Neutrophil (primary cell): Measurements from ENCODE around the gene ARHGAP25.
A peak's percentile ranks its signal among the peaks of the same experiment; 100 is the strongest.

Experiments used
- H3K27ac ChIP-seq: fragments of 200-600 bp; sonication (generic); 2 replicates; pipeline ENCODE4 v1.5.1; 2016; ENCODE audit warnings: mild to moderate bottlenecking, moderate library complexity
- H3K27me3 ChIP-seq: fragments of 200-600 bp; sonication (generic); 2 replicates; pipeline ENCODE4 v1.6.0; 2016; ENCODE audit warnings: mild to moderate bottlenecking
- H3K36me3 ChIP-seq: fragments of 200-600 bp; sonication (generic); 2 replicates; pipeline ENCODE4 v1.5.1; 2017
- H3K4me1 ChIP-seq, 2 experiments: fragments of 200-600 bp in 1 of 2; sonication (generic) in 1 of 2; 1 replicate in 1 of 2; 2 replicates in 1 of 2; pipeline versions ENCODE4 v1.5.1 to v1.6.1; 2013 to 2016; ENCODE audit warnings: low read depth in 1 of 2, low read length in 1 of 2, mild to moderate bottlenecking in 1 of 2, moderate library complexity in 1 of 2; ENCODE audit not compliant: control insufficient read depth in 1 of 2, insufficient read depth in 1 of 2
- H3K4me3 ChIP-seq, 2 experiments: fragments of 200-600 bp in 1 of 2; sonication (generic) in 1 of 2; 1 replicate in 1 of 2; 2 replicates in 1 of 2; pipeline ENCODE4 v1.5.1; 2013 to 2016; ENCODE audit warnings: low read depth in 1 of 2, low read length in 1 of 2, mild to moderate bottlenecking in 1 of 2, moderate library complexity in 1 of 2
- H3K9me3 ChIP-seq: fragments of 200-600 bp; sonication (generic); 2 replicates; pipeline ENCODE4 v1.5.1; 2016
- TF ChIP-seq, protein P1 (sequence below): fragments of 200-600 bp; sonication (generic); IDR thresholded peaks from 2 replicates; pipeline ENCODE4 v1.5.1; 2016; ENCODE audit warnings: antibody characterized with exemption

The ARHGAP25 gene

DNA sequence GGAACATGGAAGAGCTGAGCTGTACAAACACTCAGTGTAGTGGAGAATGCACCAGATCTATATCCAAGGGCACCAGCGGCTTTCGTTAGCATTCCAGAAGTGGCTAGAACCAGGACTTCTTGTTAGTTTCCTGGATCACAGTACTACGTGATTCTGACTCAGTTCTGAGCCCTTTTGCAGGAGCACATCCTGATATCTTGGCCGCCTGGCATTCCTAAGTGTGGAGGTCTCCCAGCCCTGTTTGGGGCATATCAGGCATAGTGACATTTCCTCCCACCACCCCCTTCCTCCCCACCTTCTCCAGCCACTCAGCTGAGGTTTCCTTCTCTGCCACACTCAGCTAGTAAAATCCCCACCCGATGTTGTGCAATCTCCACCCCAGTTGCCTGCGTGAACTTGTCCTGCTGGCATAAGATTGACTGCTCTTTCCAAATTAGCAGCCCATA is 73.2 kb downstream of the ARHGAP25 start:
- TF ChIP-seq, protein P1, sequence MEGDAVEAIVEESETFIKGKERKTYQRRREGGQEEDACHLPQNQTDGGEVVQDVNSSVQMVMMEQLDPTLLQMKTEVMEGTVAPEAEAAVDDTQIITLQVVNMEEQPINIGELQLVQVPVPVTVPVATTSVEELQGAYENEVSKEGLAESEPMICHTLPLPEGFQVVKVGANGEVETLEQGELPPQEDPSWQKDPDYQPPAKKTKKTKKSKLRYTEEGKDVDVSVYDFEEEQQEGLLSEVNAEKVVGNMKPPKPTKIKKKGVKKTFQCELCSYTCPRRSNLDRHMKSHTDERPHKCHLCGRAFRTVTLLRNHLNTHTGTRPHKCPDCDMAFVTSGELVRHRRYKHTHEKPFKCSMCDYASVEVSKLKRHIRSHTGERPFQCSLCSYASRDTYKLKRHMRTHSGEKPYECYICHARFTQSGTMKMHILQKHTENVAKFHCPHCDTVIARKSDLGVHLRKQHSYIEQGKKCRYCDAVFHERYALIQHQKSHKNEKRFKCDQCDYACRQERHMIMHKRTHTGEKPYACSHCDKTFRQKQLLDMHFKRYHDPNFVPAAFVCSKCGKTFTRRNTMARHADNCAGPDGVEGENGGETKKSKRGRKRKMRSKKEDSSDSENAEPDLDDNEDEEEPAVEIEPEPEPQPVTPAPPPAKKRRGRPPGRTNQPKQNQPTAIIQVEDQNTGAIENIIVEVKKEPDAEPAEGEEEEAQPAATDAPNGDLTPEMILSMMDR = no peak
- Histone ChIP-seq H3K27ac (peak overlapping the region; percentile 91), H3K36me3 (peaks cover 97% of the 10 kb centered on the region)

DNA sequence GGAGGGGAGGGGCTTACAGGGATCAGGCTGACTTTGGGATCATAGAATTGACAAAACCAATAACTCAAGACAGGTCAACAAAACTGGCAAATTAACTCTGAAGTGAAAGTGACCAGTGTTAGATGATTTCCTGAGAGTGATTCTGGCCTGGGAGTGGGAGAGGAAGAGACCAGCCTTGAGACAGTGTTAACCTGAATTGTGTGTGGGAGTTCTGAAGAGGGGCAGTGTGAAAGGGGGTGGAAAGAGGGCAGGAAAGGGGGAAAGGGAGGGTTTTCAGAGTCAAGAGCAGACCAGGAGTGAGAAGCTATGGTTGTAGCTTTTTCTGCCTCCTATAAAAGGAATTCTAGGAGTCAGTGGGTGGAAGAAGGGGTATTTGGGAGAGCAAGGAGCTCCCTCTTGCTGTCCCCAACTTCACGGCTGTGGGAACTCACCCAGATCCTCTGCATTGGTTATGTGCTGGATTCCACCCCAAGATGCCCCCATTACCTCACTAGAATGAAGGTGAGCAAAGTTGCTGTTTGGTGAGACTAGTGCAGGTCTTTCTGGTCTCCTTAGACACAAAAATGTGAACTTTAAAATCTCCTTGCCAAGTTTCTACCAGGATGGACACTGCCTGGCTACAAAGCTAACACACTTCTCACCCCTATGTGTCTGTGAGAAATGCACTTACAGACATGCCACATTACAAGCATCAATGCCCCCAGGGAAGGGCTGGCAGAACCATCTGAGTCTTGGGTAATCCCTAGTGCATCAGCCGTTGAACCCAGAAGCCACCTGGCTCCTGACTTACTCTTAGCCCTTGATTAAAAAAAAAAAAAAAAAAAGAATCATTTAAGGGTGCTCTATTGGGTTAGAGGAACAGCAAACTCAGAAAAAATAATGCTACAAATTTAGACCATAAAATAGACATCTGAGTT is 75.0 kb downstream of the ARHGAP25 start:
- no peaks in the 10 kb centered on the region for H3K9me3 ChIP-seq
- no peak overlapping the region for H3K4me3 ChIP-seq
- H3K36me3 ChIP-seq = peaks cover 97% of the 10 kb centered on the region
- H3K27me3 ChIP-seq = no peaks in the 10 kb centered on the region
- TF ChIP-seq, protein P1 = no peak
- peaks cover 42 to 52% of the 10 kb centered on the region in 2 experiments for H3K4me1 ChIP-seq
- H3K27ac ChIP-seq = peak overlapping the region; percentile 91

More for the DNA sequence above, 73.2 kb downstream of the ARHGAP25 start:
- Histone ChIP-seq H3K27me3 (no peaks in the 10 kb centered on the region), H3K9me3 (no peaks in the 10 kb centered on the region), H3K4me1 (peaks cover 56 to 68% of the 10 kb centered on the region in 2 experiments), H3K4me3 (peak overlapping the region in 1 of 2 experiments; percentile 15)

DNA sequence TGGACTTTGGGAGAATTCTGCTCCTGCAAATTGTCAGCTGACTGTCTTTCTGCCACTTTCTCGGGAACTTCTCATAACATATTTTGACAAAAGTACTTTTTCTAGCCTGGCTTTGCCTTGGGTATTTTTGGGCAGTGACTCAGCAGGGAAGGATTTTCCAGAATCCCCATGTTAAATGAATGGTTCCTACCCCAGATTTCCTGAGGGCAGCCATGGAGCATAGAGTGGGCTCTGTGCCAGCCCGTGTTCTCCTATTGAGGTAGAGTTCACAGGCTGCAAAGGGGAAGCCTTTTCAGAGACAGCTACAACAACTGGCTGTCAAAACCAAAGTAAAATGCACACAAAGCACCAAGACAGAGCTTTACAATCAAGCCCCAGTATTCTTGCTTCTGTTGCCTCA is 76.8 kb downstream of the ARHGAP25 start:
- H3K36me3 ChIP-seq = peaks cover 97% of the 10 kb centered on the region
- H3K4me1 ChIP-seq = peaks cover 45 to 53% of the 10 kb centered on the region in 2 experiments

DNA sequence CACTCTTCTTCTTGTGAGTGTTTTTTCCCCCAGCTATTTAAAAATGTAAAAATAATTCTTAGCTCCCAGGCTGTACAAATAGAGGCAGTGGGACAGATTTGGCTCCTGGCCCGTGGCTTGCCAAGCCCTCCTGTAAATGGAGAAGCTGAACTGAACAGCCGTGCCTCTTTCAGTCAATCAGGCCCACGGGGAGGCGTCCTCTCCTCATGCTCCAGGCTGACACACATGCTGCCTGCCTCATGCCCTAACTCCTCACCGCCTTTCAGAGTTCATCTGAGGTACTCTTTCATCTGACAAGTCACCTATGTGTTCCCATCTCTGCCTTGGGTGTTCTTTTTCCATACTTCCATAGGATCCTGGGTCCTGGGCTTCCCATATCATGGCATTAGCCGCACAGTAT is 77.6 kb downstream of the ARHGAP25 start:
- H3K4me3 ChIP-seq = no peak overlapping the region
- H3K27me3 ChIP-seq = no peaks in the 10 kb centered on the region
- H3K27ac ChIP-seq = peak overlapping the region; percentile 70
- no peaks in the 10 kb centered on the region for H3K9me3 ChIP-seq
- H3K4me1 ChIP-seq = peaks cover 41 to 52% of the 10 kb centered on the region in 2 experiments
- TF ChIP-seq, protein P1 = no peak
- H3K36me3 ChIP-seq = peaks cover 97% of the 10 kb centered on the region

More for the DNA sequence above, 76.8 kb downstream of the ARHGAP25 start:
- Histone ChIP-seq H3K9me3 (no peaks in the 10 kb centered on the region), H3K27ac (peak overlapping the region; percentile 70), H3K27me3 (no peaks in the 10 kb centered on the region), H3K4me3 (no peak overlapping the region)
- TF ChIP-seq, protein P1 = no peak

DNA sequence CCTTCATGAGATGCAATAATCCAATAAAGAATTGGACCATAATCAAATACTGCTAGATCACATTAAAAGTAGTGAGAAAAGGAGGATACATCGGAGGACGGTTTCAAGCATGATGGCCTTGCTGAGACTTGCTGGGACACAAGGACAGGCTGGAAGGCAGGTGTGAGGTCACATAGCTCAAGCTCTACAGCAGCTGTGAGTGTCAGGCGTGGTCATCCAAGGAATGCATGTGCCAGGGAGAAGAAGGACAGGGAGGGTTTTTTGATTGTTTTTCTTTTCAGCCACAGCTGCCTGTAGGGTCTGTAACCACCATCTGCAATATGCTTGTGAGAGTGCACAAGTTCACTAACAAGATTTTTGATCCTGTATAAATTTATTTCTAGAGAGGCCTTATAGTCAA is 79.0 kb downstream of the ARHGAP25 start:
- Histone ChIP-seq H3K4me1 (peaks cover 37 to 52% of the 10 kb centered on the region in 2 experiments), H3K4me3 (no peak overlapping the region), H3K27ac (peak overlapping the region; percentile 70), H3K9me3 (no peaks in the 10 kb centered on the region), H3K27me3 (no peaks in the 10 kb centered on the region), H3K36me3 (peaks cover 97% of the 10 kb centered on the region)
- TF ChIP-seq, protein P1 = no peak
